ENCODE measurements around the gene ADI1.

DNA sequence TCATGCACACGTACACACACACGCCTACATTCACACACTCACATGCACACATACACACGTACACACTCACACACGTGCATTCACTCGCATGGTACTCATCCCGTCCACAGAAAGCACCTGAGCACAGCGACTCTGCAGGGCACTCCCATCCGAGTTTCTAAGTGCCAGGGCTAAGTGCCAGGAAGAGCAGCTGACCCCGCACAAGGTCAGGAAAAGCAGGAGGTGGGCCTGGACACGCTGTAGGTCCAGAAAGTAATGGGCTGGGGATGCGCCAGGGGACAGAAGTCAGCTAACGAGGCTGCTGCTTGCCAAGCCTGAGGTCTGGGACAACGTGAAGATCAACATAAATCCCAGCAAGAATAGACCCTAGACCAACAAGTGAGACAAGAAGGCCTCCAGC lies 15.8 kb downstream of the ADI1 start:
- TF ChIP-seq CTCF (IDR thresholded peaks at IDR 0.05) (no peak), ZFX (IDR thresholded peaks at IDR 0.05; ENCODE audit: borderline replicate concordance) (no peak)

Data from 22Rv1 (cell line).